Measurements from ENCODE around the gene ONECUT2.

The ONECUT2 gene

DNA sequence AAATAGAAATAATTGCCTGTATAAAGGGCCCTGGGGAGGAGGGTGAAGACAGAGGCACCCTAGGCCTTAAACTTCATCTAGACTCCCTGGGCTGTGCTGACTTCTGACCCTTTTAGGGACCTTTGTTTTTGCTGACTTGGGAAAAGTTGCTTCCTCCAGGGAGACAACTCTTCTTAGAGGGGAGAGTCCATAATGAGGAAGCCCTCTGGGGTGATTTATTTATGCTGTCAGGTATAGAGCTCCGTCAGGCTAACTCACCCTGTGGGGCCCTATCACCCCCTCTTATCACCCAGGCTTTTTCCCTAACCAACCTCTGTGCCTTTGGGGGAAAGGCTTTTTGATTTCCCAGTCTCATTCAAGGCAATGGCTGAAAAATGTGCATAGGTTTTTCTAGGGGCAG, 8.1 kb downstream of the ONECUT2 start:
- no peak overlapping the region for H3K27ac ChIP-seq
- no peak overlapping the region for H3K4me3 ChIP-seq

- no peak overlapping the region for H3K4me3 ChIP-seq
- H3K27ac ChIP-seq: no peak overlapping the region
These were observed 8.5 kb downstream of the ONECUT2 start for GRCh38 chr18:57443702-57444101.

- H3K27ac ChIP-seq: no peak overlapping the region
These were observed 9.2 kb downstream of the ONECUT2 start for GRCh38 chr18:57444301-57444759.

DNA sequence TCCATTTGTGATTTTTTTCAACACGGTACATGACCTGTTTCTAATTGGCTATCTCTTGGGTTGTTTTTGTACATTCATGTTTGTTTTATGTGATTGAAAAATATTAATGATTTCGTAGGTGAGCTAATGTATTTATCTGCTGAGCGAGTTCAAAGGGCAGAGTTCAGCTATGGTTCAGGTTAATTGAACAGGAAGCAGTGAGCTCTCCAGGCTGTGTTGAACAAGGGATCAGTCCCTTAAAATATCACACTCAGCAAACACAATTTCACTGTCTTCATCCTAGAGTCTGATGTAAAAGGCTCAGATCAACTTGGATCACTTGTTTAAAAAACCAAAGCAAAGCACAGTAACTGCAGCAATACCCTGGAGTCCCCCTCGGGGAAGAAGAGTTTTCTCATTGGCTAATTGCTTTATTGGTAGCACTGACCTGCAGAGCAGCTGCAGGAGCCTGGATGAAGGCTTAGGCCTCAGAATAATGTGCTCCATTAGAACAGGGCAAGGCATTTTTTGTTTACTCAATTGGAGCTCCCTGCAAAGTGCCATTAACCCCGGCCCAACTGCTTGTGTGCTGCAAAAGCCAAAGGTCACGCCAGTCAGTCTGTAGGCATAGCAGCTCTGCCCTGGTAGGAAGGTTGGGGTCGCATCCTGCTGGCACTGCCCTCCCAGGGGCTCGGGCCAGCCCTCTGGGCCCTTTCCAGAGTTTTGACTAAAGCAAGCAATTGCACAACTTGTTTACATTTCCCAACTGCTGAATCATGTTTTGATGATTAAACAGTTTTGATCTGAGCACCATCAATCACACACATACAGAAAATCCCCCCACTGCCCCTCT, 10.5 kb downstream of the ONECUT2 start:
- Histone ChIP-seq H3K4me3 (no peak overlapping the region), H3K27ac (no peak overlapping the region)

More at GRCh38 chr18:57444301-57444759, 9.2 kb downstream of the ONECUT2 start:
- no peak overlapping the region for H3K4me3 ChIP-seq

- H3K27ac ChIP-seq: no peak overlapping the region
- no peak overlapping the region for H3K4me3 ChIP-seq
These were observed 11.1 kb downstream of the ONECUT2 start for GRCh38 chr18:57446322-57446721.

GRCh38 chr18:57447154-57447621, 12.0 kb downstream of the ONECUT2 start:
- no peak overlapping the region for H3K27ac ChIP-seq
- H3K4me3 ChIP-seq: no peak overlapping the region

DNA sequence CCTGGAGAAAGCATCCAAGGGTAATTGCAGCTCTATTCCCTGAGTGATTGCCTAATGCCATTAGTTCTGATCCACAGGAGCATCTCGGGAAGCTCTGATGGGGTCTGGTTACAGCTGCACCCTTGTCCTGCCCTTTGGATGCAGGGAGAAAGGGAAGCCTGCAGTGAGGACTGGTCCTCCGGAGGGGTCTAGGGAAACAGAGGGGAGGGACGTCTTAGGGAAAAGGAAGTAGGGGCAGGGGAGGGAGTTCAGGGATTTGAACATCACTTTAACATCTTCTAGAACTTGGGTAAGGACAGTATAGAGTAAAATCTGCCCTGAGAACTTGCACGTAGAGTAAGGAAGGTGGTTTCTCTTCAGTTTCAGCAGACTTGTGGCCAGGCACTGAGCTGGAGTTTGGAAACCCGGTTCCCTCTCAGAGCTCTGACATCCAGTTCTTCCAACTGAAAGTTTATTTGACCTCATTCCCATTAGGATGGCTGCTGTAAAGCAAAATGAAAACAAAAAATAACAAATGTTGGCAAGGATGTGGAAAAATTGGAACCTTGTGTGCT, 20.5 kb downstream of the ONECUT2 start:
- Histone ChIP-seq H3K27ac (no peak overlapping the region), H3K4me3 (no peak overlapping the region)

DNA sequence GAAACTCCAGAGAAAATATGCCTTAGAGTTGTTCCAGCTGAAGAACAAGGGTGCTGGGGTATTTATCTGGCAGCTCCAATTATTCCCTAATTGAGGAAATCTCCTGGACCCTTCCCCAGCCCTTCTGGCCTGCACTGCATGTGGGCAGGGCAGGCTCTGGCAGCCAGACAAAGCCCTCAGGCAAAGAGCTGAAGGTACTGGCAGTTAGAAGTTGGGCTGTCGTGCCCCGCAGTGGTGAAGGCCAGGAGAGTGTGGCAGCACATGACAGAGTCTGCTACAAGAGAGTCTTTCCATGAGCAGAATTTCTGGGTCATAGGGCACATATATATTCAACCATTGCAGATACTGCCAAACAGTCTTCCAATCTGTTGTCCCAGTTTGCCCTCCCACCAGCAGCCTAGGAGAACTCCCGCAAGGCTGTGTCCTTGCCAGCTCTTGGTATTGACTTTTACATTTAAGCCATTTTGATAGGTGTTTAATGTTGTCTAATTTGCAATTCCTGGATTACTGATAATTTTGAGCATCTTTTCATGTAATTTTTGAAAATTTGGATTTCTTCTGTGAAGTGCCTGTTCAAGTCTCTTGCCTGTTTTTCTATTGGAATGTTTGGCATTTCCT, 26.6 kb downstream of the ONECUT2 start:
- Histone ChIP-seq H3K27ac (no peak overlapping the region), H3K4me3 (no peak overlapping the region)

DNA sequence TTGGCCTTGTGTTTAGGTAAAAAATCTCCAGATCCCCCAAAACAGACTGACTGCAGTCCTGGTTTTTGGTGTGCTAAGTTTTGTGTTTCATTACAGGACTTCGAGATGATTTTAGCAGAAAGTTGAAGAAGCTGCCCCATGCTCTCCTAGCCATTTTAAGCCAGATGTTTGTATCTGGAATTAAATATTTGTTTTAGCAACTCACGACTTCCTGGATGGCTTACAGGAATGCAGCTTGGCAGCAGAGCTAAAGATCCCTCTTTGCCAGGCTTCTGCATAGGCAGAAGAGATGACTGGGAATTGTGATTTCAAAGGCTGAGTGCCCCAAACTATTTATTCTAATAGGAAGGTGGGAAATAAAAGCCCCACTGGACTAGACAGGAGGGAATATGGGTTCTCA, 31.1 kb downstream of the ONECUT2 start:
- H3K27ac ChIP-seq: no peak overlapping the region

GRCh38 chr18:57466745-57467409, 31.7 kb downstream of the ONECUT2 start:
- Histone ChIP-seq H3K4me3 (no peak overlapping the region), H3K27ac (no peak overlapping the region)

More for the DNA sequence above, 31.1 kb downstream of the ONECUT2 start:
- no peak overlapping the region for H3K4me3 ChIP-seq

- Histone ChIP-seq H3K4me3 (no peak overlapping the region), H3K27ac (no peak overlapping the region)
These were observed 34.7 kb downstream of the ONECUT2 start for GRCh38 chr18:57469884-57470283.

DNA sequence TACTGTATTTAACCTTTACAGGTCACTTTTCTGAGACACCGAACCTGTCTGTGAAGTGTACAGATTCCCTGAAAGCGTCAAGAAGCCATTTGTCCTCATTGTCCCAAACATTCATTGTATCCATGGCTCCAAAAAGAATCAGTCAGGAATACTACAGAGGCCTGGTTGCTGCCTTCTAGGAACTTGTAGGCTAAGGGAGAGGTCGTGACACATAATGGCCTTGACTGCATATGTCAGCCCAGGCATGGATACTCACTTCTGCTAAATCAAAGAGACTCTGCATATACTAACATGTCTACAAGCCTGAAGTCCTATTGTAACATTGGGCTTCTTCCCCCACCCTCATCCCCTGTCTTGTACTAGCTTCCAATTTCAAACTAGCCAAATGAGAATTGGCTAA, 40.2 kb downstream of the ONECUT2 start:
- Histone ChIP-seq H3K4me3 (no peak overlapping the region), H3K27ac (no peak overlapping the region)

DNA sequence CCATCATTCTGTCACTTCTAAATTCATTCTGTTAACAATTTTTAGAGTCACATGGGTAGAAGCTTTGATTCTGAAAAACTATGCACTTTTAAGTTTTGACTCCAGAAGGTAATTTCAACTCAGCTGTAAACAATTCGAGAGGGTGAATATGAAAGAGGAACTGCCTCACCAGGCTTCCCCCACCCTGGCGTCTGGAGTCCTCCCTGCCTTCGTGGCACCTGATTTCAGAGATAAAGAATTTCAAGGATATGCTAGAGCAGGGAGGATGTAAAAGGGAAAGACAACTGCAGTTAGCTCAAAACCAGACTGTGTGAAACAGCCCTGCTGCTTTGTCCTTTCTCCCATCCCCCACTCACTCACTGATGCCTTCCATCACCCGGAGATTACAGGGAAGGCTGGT, 40.7 kb downstream of the ONECUT2 start:
- Histone ChIP-seq H3K27ac (no peak overlapping the region), H3K4me3 (no peak overlapping the region)

DNA sequence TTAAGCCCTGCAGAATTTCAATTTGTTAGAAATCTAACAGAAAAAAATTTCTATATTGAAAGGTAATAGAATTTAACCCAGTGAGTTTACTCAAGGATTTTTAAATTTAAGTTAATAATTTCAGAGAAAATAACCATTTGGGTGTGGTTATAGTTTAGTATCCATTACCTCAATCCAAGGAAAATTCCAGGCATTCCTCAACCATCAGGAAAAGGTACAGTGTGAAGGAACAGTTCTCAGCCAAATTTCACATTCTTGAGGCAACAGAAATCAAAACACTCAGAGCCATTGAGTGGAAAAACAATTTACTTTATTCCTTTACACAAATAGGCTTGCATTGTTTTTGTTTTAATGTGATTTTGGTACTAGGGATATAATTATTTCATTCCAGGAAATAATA, 45.6 kb downstream of the ONECUT2 start:
- Histone ChIP-seq H3K4me3 (no peak overlapping the region), H3K27ac (no peak overlapping the region)

- H3K27ac ChIP-seq: no peak overlapping the region
- H3K4me3 ChIP-seq: no peak overlapping the region
These were observed 62.5 kb downstream of the ONECUT2 start for GRCh38 chr18:57497372-57498294.

- Histone ChIP-seq H3K4me3 (no peak overlapping the region), H3K27ac (no peak overlapping the region)
These were observed 63.6 kb downstream of the ONECUT2 start for GRCh38 chr18:57498682-57499256.

GRCh38 chr18:57502624-57503023, 67.5 kb downstream of the ONECUT2 start:
- H3K4me3 ChIP-seq: no peak overlapping the region
- H3K27ac ChIP-seq: no peak overlapping the region

DNA sequence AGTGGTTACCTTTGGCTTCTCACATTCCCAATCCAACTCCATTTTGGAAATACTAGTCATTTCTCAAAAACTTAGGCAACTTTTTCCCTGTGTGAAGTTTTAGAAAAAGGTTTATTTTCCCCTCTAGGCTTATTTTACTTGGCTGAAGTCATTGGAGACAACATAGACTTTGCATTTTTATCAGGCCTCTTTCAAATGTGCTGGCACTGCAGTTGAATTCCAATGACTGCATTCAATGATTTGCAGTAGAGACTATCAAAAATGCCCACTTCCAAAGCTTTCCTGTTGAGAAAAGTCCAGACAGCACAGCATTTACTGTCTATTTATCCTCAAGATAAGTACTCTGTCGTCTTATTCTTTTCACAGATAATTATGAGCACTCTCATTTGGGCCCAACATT, 70.1 kb downstream of the ONECUT2 start:
- Histone ChIP-seq H3K27ac (no peak overlapping the region), H3K4me3 (no peak overlapping the region)

DNA sequence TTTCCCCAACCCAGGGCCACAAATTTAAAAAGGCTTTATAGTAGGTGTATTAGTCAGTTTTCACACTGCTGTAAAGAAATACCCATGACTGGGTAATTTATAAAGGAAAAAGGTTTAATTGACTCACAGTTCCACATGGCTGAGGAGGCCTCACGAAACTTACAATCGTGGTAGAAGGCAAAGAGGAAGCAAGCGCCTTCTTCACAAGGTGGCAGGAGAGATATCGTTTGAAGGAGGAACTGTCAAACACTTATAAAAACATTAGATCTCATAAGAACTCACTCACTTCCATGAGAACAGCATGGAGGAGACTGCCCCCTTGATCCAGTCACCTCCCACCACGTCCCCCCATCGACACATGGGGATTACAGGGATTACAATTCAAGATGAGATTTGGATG, 80.9 kb downstream of the ONECUT2 start:
- Histone ChIP-seq H3K4me3 (no peak overlapping the region), H3K27ac (no peak overlapping the region)

Data from skin epidermis (tissue), 12 donors.